ENCODE data around the gene HS3ST5. TPM values are rescaled to one million over a fixed set of nuclear protein-coding genes. Genes with fewer than 3 reads are reported as not detected.

The HS3ST5 gene
- total RNA-seq, 1 experiment from 2014 or later, result 0.29 TPM

DNA sequence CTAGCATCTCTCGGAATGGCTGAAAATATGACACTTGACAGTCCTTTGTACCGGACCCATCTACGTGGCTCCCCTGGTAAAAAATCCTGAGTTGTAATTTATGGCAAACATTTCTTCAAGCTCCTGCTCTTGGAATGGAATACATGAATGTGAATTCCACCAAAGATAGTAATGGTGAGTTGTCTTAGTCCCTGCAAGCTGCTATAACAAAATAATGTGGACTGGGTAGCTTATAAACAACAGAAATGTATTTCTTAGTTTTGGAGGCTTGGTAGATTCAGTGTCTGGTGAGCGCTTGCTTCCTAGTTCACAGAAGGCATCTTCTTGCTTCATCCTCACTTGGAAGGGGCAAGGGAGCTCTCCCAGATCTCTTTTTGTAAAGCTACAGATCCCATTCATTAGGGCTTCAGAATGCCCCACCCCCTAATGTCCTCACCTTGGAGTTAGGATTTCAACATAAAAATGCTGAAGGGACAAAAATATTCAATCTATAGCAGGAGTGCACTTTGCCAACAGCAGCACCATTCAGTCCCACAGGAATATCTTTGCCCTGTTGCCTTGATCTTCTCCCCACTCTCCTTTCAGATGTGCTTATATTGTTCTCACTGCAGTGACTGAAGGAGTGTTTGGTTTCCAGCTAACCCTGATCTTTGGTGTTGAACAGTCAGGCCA is 204.1 kb downstream of the HS3ST5 start:
- Mint-ChIP-seq H3K36me3 (ENCODE audit: insufficient read depth, unreplicated experiment) (no peaks in the 10 kb centered on the region), H3K27me3 (ENCODE audit: insufficient read depth, unreplicated experiment) (no peaks in the 10 kb centered on the region), H3K9me3 (ENCODE audit: unreplicated experiment) (no peaks in the 10 kb centered on the region), H3K27ac (ENCODE audit: unreplicated experiment) (no peak overlapping the region), H3K4me3 (ENCODE audit: unreplicated experiment) (no peak overlapping the region), H3K4me1 (ENCODE audit: low read depth, unreplicated experiment) (peaks cover 20% of the 10 kb centered on the region)
- ChIA-PET CTCF (no interaction called here), POLR2A (no interaction called here)
- intact Hi-C loops (cut with micrococcal nuclease; ENCODE audit: unreplicated experiment), result no loop called here
- no peaks in the 10 kb centered on the region for H3K27me3 ChIP-seq (replicated peaks; ENCODE audit: control insufficient read depth, insufficient read depth, low read length)
- H3K4me3 ChIP-seq (ENCODE audit: low read depth, low read length), result no peak overlapping the region
- BruUV-seq (replicated peaks), result no TSS peak
- TF ChIP-seq, protein P1, sequence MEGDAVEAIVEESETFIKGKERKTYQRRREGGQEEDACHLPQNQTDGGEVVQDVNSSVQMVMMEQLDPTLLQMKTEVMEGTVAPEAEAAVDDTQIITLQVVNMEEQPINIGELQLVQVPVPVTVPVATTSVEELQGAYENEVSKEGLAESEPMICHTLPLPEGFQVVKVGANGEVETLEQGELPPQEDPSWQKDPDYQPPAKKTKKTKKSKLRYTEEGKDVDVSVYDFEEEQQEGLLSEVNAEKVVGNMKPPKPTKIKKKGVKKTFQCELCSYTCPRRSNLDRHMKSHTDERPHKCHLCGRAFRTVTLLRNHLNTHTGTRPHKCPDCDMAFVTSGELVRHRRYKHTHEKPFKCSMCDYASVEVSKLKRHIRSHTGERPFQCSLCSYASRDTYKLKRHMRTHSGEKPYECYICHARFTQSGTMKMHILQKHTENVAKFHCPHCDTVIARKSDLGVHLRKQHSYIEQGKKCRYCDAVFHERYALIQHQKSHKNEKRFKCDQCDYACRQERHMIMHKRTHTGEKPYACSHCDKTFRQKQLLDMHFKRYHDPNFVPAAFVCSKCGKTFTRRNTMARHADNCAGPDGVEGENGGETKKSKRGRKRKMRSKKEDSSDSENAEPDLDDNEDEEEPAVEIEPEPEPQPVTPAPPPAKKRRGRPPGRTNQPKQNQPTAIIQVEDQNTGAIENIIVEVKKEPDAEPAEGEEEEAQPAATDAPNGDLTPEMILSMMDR (IDR thresholded peaks at IDR 0.05; ENCODE audit: insufficient read depth in 1 of 2, low read depth in 1 of 2, low read length in 1 of 2, severe bottlenecking in 1 of 2, unreplicated experiment in 1 of 2), result no peak
- no peak for DNase-seq
- no peaks in the 10 kb centered on the region for H3K9me3 ChIP-seq
- peaks cover 11% of the 10 kb centered on the region for H3K4me1 ChIP-seq
- no peaks in the 10 kb centered on the region for H3K36me3 ChIP-seq (ENCODE audit: control insufficient read depth, insufficient read depth, low read length)

DNA sequence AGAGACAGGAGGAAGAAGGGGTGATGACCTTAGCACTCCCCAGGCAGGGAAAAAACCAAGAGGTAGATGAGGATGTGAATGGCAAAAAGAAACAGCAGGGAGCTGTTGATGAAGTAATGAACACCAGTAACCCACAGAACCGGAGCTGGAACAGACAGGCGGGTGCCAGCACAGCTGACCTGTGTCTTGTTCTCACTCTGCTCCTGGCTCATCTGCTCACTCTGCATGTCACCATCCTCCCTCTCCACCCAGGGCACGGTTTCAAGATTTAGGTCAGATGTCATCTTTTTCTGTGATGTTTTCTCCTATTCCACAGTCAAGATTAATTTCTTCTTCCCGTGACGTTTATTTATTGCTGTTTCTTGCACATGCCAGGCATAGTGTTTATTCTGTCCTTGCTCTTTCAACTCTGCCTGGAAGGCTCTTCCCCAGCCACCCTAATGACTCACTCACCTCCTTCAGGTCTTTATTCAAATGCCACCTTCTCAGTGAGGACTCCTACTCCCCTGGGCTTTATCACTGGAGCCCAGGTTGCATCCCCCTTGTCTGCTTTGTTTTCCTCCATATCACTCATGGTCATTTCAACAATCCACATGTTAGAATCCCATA is 207.4 kb downstream of the HS3ST5 start:
- Histone ChIP-seq H3K4me3 (ENCODE audit: low read depth, low read length) (no peak overlapping the region), H3K9me3 (no peaks in the 10 kb centered on the region), H3K36me3 (ENCODE audit: control insufficient read depth, insufficient read depth, low read length) (no peaks in the 10 kb centered on the region), H3K27me3 (replicated peaks; ENCODE audit: control insufficient read depth, insufficient read depth, low read length) (no peaks in the 10 kb centered on the region), H3K4me1 (no peaks in the 10 kb centered on the region)
- POLR2A ChIA-PET, result no interaction called here
- H3K27me3 Mint-ChIP-seq (ENCODE audit: insufficient read depth, unreplicated experiment), result no peaks in the 10 kb centered on the region
- intact Hi-C loops (cut with micrococcal nuclease; ENCODE audit: unreplicated experiment), result no loop called here
- TF ChIP-seq, protein P1 (IDR thresholded peaks at IDR 0.05; ENCODE audit: insufficient read depth in 1 of 2, low read depth in 1 of 2, low read length in 1 of 2, severe bottlenecking in 1 of 2, unreplicated experiment in 1 of 2), result no peak
- H3K36me3 Mint-ChIP-seq (ENCODE audit: insufficient read depth, unreplicated experiment), result no peaks in the 10 kb centered on the region
- peaks cover 6% of the 10 kb centered on the region for H3K4me1 Mint-ChIP-seq (ENCODE audit: low read depth, unreplicated experiment)
- no peak overlapping the region for H3K4me3 Mint-ChIP-seq (ENCODE audit: unreplicated experiment)
- no peak for DNase-seq
- no peaks in the 10 kb centered on the region for H3K9me3 Mint-ChIP-seq (ENCODE audit: unreplicated experiment)
- CTCF ChIA-PET, result no interaction called here
- BruUV-seq (replicated peaks), result no TSS peak
- H3K27ac Mint-ChIP-seq (ENCODE audit: unreplicated experiment), result no peak overlapping the region

DNA sequence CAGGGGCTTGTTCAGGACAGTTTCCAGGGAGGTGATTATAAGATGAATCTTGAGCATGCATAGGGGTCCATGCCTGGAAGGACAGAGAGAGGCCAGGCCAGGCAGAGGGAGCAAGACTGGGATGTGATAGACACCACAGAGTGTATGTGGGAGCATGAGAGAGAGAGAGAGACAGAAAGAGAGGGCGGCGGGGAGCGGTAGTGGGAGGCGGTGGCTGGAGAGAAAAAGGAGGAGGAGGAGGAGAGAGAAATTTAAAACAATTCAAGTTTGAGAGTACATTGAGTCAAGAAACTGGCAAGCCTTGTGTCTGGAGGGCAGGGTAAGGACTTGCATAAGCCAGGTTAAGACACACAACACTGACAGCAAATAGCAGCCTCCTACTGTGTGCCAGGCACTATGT is 209.0 kb downstream of the HS3ST5 start:
- Histone ChIP-seq H3K4me1 (no peaks in the 10 kb centered on the region), H3K27me3 (replicated peaks; ENCODE audit: control insufficient read depth, insufficient read depth, low read length) (no peaks in the 10 kb centered on the region), H3K9me3 (no peaks in the 10 kb centered on the region), H3K4me3 (ENCODE audit: low read depth, low read length) (no peak overlapping the region), H3K36me3 (ENCODE audit: control insufficient read depth, insufficient read depth, low read length) (no peaks in the 10 kb centered on the region)
- CTCF ChIA-PET, result no interaction called here
- no peak overlapping the region for H3K27ac Mint-ChIP-seq (ENCODE audit: unreplicated experiment)
- POLR2A ChIA-PET, result no interaction called here
- intact Hi-C loops (cut with micrococcal nuclease; ENCODE audit: unreplicated experiment), result no loop called here
- H3K4me3 Mint-ChIP-seq (ENCODE audit: unreplicated experiment), result no peak overlapping the region
- no peaks in the 10 kb centered on the region for H3K9me3 Mint-ChIP-seq (ENCODE audit: unreplicated experiment)
- no peaks in the 10 kb centered on the region for H3K27me3 Mint-ChIP-seq (ENCODE audit: insufficient read depth, unreplicated experiment)
- no TSS peak for BruUV-seq (replicated peaks)
- peaks cover 6% of the 10 kb centered on the region for H3K4me1 Mint-ChIP-seq (ENCODE audit: low read depth, unreplicated experiment)
- TF ChIP-seq, protein P1 (IDR thresholded peaks at IDR 0.05; ENCODE audit: insufficient read depth in 1 of 2, low read depth in 1 of 2, low read length in 1 of 2, severe bottlenecking in 1 of 2, unreplicated experiment in 1 of 2), result no peak
- no peak for DNase-seq
- no peaks in the 10 kb centered on the region for H3K36me3 Mint-ChIP-seq (ENCODE audit: insufficient read depth, unreplicated experiment)
